Right ventricle myocardium inferior (tissue), 1 donor: ENCODE results near the gene OR1N2. TPM values are rescaled to one million over a fixed set of nuclear protein-coding genes. Genes with fewer than 3 reads are reported as not detected.

Source experiments
- total RNA-seq: library from RNA; stranded (reverse); fragmentation: NEBNext Ultra II Directional; extraction: Animal tissue kit (Norgen Biotek cat#: 25700); gene quantifications from one replicate; pipeline ENCODE4 v1.2.1, GENCODE V29; 2021
- donor health status: DM: no; HTN: yes; CAD: no; lungs with severe emphysema.

The OR1N2 gene
- total RNA-seq, 1 donor from 2014 or later: not detected

Other genes with a start within 250 kb of the OR1N2 start
- gene PTGS1, start 182.1 kb upstream of the OR1N2 start, total RNA-seq: 4.0 TPM
- not detected for gene OR1J1, start 75.2 kb upstream of the OR1N2 start, total RNA-seq
- not detected for gene OR1J2, start 42.3 kb upstream of the OR1N2 start, total RNA-seq
- gene OR1J4, start 34.0 kb upstream of the OR1N2 start, total RNA-seq: not detected
- gene OR1N1, start 25.8 kb upstream of the OR1N2 start, total RNA-seq: not detected
- not detected for gene OR1L8, start 30.3 kb downstream of the OR1N2 start, total RNA-seq
- not detected for gene OR1Q1, start 61.6 kb downstream of the OR1N2 start, total RNA-seq
- gene OR1B1, start 104.5 kb downstream of the OR1N2 start, total RNA-seq: not detected
- gene OR1L1, start 108.6 kb downstream of the OR1N2 start, total RNA-seq: not detected
- not detected for gene OR1L3, start 122.0 kb downstream of the OR1N2 start, total RNA-seq
- gene OR1L4, start 170.9 kb downstream of the OR1N2 start, total RNA-seq: not detected
- not detected for gene OR1L6, start 189.2 kb downstream of the OR1N2 start, total RNA-seq
- gene OR5C1, start 235.8 kb downstream of the OR1N2 start, total RNA-seq: not detected
- not detected for gene OR1K1, start 247.0 kb downstream of the OR1N2 start, total RNA-seq